AG04449 (cell line): ENCODE data around the gene AKAP1.

ENCODE experiments used
- CTCF ChIA-PET: fragments of 350-600 bp; formaldehyde crosslinking; extraction: SDS; loops from one replicate; lab custom pipeline; 2021; ENCODE audit warnings: antibody characterized with exemption; lab: Yijun Ruan, JAX
- POLR2A ChIA-PET: fragments of 400-600, 350-600 bp; formaldehyde crosslinking; extraction: SDS; loops from one replicate; lab custom pipeline; 2020; ENCODE audit warnings: antibody characterized with exemption, inconsistent platforms; lab: Yijun Ruan, JAX
- DNase-seq: peaks from one replicate; pipeline ENCODE4 v3.0.0-alpha.2; 2010; ENCODE audit warnings: low read depth, low spot score
- H3K4me3 ChIP-seq: 2 replicates; pipeline ENCODE4 v1.5.1; 2011; ENCODE audit warnings: low read depth, mild to moderate bottlenecking, control low read depth, low read length
- TF ChIP-seq, protein P1 (sequence below): IDR thresholded peaks from one replicate; pipeline ENCODE4 v1.5.1; 2011; ENCODE audit warnings: mild to moderate bottlenecking, moderate library complexity, low read length, control low read depth, inconsistent platforms; ENCODE audit not compliant: insufficient read depth; ENCODE audit errors: missing control alignments

Gene AKAP1

DNA sequence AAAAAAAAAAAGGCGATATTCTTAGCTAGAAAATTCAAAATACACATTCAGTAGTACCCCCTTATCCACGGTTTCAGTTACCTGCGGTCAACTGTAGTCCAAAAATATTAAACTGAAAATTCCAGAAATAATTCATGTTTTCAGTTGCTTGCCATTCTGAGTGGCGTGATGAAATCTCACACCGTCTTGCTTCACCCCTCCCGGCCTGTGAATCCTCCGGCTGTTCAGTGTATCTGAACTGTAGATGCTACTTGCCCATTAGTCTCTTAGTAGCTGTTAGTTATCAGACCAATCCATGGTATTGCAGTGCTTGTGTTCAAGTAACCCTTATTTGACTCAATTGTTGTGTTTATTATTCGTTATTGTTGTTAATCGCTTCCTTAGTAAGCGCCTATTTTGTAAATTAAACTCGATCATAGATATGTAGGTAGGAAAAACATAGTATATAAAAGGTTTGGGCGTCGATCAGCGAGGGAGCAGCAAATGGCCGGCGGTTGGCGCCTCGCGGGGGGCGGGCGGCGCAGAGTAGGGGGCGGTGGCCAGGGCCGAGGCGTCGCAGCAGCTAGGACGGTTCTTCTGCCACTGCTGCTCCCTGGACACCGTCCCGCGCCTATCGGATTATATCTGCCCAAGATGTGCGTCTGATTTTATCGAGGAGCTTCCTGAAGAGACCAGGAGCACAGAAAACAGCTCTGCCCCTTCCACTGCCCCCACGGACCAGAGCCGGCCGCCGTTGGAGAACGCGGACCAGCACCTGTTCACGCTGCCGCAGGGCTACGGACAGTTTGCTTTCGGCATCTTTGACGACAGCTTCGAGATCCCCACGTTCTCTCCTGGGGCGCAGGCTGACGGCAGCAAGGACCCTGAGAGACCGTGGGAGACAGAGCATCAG lies 39.8 kb upstream of the AKAP1 start:
- peak overlapping the region; percentile 8; the same call in 1 of the 2 replicates for H3K4me3 ChIP-seq
- ChIA-PET POLR2A (no interaction called here), CTCF (interaction anchor here (1.0 to 1.6 kb wide), 3 partner anchors 11 to 40 kb away, joined by 3 to 6 read pairs (median 4); partner anchors contain the start of gene AKAP1)
- TF ChIP-seq, protein P1, sequence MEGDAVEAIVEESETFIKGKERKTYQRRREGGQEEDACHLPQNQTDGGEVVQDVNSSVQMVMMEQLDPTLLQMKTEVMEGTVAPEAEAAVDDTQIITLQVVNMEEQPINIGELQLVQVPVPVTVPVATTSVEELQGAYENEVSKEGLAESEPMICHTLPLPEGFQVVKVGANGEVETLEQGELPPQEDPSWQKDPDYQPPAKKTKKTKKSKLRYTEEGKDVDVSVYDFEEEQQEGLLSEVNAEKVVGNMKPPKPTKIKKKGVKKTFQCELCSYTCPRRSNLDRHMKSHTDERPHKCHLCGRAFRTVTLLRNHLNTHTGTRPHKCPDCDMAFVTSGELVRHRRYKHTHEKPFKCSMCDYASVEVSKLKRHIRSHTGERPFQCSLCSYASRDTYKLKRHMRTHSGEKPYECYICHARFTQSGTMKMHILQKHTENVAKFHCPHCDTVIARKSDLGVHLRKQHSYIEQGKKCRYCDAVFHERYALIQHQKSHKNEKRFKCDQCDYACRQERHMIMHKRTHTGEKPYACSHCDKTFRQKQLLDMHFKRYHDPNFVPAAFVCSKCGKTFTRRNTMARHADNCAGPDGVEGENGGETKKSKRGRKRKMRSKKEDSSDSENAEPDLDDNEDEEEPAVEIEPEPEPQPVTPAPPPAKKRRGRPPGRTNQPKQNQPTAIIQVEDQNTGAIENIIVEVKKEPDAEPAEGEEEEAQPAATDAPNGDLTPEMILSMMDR: no peak
- DNase-seq: no peak

DNA sequence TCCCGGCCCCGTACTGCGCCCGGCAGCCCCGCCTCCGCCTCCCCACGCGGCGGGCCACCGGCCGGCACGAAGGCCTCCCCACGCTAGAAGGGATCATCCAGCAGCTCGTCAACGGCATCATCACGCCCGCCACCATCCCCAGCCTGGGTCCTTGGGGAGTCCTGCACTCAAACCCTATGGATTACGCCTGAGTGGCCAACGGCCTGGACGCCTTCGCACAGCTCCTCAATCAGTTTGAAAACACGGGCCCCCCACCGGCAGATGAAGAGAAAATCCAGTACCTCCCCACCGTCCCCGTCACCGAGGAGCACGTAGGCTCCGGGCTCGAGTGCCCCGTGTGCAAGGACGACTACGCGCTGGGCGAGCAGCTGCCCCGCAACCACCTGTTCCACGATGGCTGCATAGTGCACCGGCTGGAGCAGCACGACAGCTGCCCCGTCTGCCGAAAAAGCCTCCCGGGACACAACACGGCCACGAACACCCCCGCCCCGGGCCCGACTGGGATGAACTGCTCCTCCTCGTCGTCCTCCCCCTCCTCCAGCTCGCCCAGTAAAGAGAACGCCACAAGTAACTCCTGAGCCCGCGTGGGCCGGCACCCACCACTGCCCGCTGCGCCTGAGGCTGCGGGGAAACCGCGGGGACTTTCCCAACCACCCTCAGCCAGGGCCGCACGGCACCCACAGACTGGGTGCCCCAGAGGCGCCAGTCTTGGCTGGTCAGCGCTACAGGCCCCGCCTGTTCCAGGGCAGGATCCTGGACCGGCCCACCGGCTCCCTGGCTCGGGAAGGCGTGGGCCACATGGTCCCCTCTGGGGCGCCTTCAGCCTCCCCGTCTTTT lies 39.0 kb upstream of the AKAP1 start:
- DNase-seq: no peak
- POLR2A ChIA-PET: no interaction called here
- CTCF ChIA-PET: interaction anchor here (1.0 to 1.6 kb wide), 3 partner anchors 12 to 39 kb away, joined by 3 to 6 read pairs (median 4); partner anchors contain the start of gene AKAP1
- H3K4me3 ChIP-seq: peak overlapping the region; percentile 8; the same call in 1 of the 2 replicates
- TF ChIP-seq, protein P1: no peak

DNA sequence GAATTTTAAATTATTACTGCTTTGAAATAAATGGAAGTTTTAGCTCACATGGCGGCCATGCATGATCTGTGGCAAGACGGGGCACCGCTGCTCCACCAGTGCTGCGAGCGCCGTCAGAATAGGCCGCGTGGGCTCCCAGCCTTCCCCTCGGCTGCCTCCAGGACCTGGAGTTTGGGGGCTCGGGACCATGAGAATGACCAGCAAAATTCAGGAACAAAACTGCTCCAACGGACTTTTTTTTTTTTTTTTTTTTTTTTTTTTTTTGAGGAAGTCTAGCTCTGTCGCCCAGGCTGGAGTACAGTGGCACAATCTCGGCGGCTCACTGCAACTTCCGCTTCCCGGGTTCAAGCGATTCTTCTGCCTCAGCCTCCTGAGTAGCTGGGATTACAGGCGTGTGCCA lies 38.3 kb upstream of the AKAP1 start:
- DNase-seq: no peak
- ChIA-PET POLR2A (no interaction called here), CTCF (no interaction called here)
- no peak overlapping the region for H3K4me3 ChIP-seq
- TF ChIP-seq, protein P1: no peak

DNA sequence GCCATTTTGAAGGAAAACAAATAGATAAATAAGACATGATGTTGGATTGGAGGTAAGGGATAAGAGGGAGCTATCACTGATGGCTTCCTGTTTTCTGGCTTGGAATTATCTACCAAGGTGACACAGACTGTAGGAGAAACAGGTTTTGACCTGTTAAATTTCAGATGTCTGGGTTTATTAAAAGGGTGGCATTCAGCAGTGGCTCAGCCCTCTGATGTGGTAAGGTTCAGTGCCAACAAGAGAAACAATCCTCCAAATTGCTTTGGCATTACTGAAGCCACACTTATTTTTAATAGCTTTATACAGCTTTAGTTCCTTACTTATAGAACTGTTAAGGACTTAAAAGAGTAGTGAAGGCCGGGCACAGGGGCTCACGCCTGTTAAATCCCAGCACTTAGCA lies 37.0 kb upstream of the AKAP1 start:
- ChIA-PET POLR2A (no interaction called here), CTCF (interaction anchor here (1.4 kb wide), 1 partner anchor 17 kb away, joined by 3 read pairs; no protein-coding TSS in a partner anchor)
- no peak for DNase-seq
- TF ChIP-seq, protein P1: no peak
- no peak overlapping the region for H3K4me3 ChIP-seq

DNA sequence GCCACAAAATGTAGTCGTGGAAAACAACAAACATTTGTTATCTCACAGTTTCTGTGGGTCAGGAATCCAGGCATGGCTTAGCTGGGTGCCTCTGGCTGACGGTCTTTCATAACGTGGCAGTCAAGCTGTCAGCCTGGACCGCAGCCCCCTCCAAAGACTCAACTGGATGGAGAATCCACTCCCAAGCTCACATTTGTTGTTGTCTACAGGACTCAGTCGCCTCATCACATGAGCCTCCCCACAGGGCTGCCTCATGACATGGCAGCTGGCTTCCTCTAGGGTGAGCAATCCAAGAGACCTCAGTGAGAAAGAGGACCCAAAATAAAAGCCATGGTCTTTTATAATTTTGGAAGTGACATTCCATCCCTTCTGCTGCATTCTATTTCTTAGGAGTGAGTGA lies 34.7 kb upstream of the AKAP1 start:
- ChIA-PET POLR2A (no interaction called here), CTCF (no interaction called here)
- no peak overlapping the region for H3K4me3 ChIP-seq
- DNase-seq: no peak
- TF ChIP-seq, protein P1: no peak
